IPS DF 6.9 (cell line): Measurements from ENCODE around the gene PEX5L.
"Not testable (repeated sequence)": the region's sequence is repeated elsewhere in the genome, so short reads cannot be mapped to it uniquely, and the experiment has no call there.

Experiments used
- DNase-seq: peaks from one replicate; pipeline ENCODE4 v3.0.0-alpha.2; 2013; ENCODE audit warnings: low read depth, low spot score
- H3K27ac ChIP-seq: one replicate; pipeline ENCODE4 v1.5.1; 2013; ENCODE audit warnings: low read length, control low read depth
- H3K27me3 ChIP-seq: 2 replicates; pipeline ENCODE4 v1.6.1; 2013; ENCODE audit warnings: mild to moderate bottlenecking, low read length; ENCODE audit not compliant: control insufficient read depth, insufficient read depth
- H3K36me3 ChIP-seq: 2 replicates; pipeline ENCODE4 v1.6.1; 2013; ENCODE audit warnings: low read length; ENCODE audit not compliant: control insufficient read depth, insufficient read depth
- H3K4me1 ChIP-seq: 2 replicates; pipeline ENCODE4 v1.6.1; 2013; ENCODE audit warnings: low read length; ENCODE audit not compliant: control insufficient read depth, insufficient read depth
- H3K4me3 ChIP-seq: 2 replicates; pipeline ENCODE4 v1.5.1; 2013; ENCODE audit warnings: mild to moderate bottlenecking, low read length
- H3K9me3 ChIP-seq: 2 replicates; pipeline ENCODE4 v1.6.1; 2013; ENCODE audit warnings: low read length, inconsistent platforms; ENCODE audit not compliant: control insufficient read depth, insufficient read depth
- WGBS: extraction: QIAGEN DNeasy Blood & Tissue Kit; methylation state at CpG from one replicate; pipeline ENCODE4 v1.1.7; 2013; ENCODE audit warnings: mixed read lengths, missing lambda C conversion rate; ENCODE audit not compliant: insufficient read length, insufficient coverage; 5-methylcytosine and 5-hydroxymethylcytosine counted together

The PEX5L gene

GRCh38 chr3:180062771-180063170 lies 26.0 kb upstream of the PEX5L start:
- WGBS, result no CpG with 5 or more reads among the region's 1 CpG
- no peaks in the 10 kb centered on the region for H3K27me3 ChIP-seq
- H3K4me1 ChIP-seq, result no peaks in the 10 kb centered on the region
- no peak for DNase-seq
- no peak overlapping the region for H3K4me3 ChIP-seq
- H3K9me3 ChIP-seq, result no peaks in the 10 kb centered on the region
- no peaks in the 10 kb centered on the region for H3K36me3 ChIP-seq
- H3K27ac ChIP-seq, result no peak overlapping the region

- H3K27me3 ChIP-seq, result no peaks in the 10 kb centered on the region
- DNase-seq, result no peak
- no peaks in the 10 kb centered on the region for H3K4me1 ChIP-seq
- no peaks in the 10 kb centered on the region for H3K36me3 ChIP-seq
- H3K9me3 ChIP-seq, result no peaks in the 10 kb centered on the region
- H3K4me3 ChIP-seq, result no peak overlapping the region
- no peak overlapping the region for H3K27ac ChIP-seq
Observed at GRCh38 chr3:180059356-180059755, 22.6 kb upstream of the PEX5L start.

GRCh38 chr3:180058238-180058637 lies 21.5 kb upstream of the PEX5L start:
- no peak overlapping the region for H3K4me3 ChIP-seq

GRCh38 chr3:180055656-180056055 lies 18.9 kb upstream of the PEX5L start:
- no CpG with 5 or more reads among the region's 3 CpGs for WGBS
- not testable (repeated sequence) for DNase-seq, H3K36me3 ChIP-seq, H3K4me3 ChIP-seq, H3K27me3 ChIP-seq, H3K27ac ChIP-seq, H3K4me1 ChIP-seq, H3K9me3 ChIP-seq

More at GRCh38 chr3:180058238-180058637, 21.5 kb upstream of the PEX5L start:
- no peak for DNase-seq
- H3K36me3 ChIP-seq, result no peaks in the 10 kb centered on the region
- no peak overlapping the region for H3K27ac ChIP-seq
- H3K27me3 ChIP-seq, result no peaks in the 10 kb centered on the region
- H3K9me3 ChIP-seq, result no peaks in the 10 kb centered on the region
- no peaks in the 10 kb centered on the region for H3K4me1 ChIP-seq

- H3K9me3 ChIP-seq, result no peaks in the 10 kb centered on the region
- no CpG with 5 or more reads among the region's 9 CpGs for WGBS
- H3K27me3 ChIP-seq, result no peaks in the 10 kb centered on the region
- H3K4me1 ChIP-seq, result no peaks in the 10 kb centered on the region
- no peak overlapping the region for H3K4me3 ChIP-seq
- no peak for DNase-seq
- no peaks in the 10 kb centered on the region for H3K36me3 ChIP-seq
- H3K27ac ChIP-seq, result no peak overlapping the region
Observed at GRCh38 chr3:180049391-180049790, 12.7 kb upstream of the PEX5L start.

- no peak for DNase-seq
- Histone ChIP-seq H3K4me1 (no peaks in the 10 kb centered on the region), H3K36me3 (no peaks in the 10 kb centered on the region), H3K27me3 (no peaks in the 10 kb centered on the region), H3K4me3 (no peak overlapping the region), H3K27ac (no peak overlapping the region), H3K9me3 (no peaks in the 10 kb centered on the region)
- WGBS, result no CpG with 5 or more reads among the region's 1 CpG
Observed at GRCh38 chr3:180048840-180049239, 12.1 kb upstream of the PEX5L start.

- no peaks in the 10 kb centered on the region for H3K4me1 ChIP-seq
Observed at GRCh38 chr3:180048103-180048502, 11.4 kb upstream of the PEX5L start.

GRCh38 chr3:180040966-180041365 lies 4.2 kb upstream of the PEX5L start:
- Histone ChIP-seq H3K9me3 (no peaks in the 10 kb centered on the region), H3K27me3 (0 out of 2 replicates have a peak, but pooled peaks cover 2% of the 10 kb centered on the region), H3K4me3 (no peak overlapping the region), H3K4me1 (no peaks in the 10 kb centered on the region; the same call in 1 of the 2 replicates), H3K36me3 (no peaks in the 10 kb centered on the region), H3K27ac (no peak overlapping the region)
- DNase-seq, result no peak
- WGBS, result no CpG with 5 or more reads among the region's 4 CpGs

More at GRCh38 chr3:180048103-180048502, 11.4 kb upstream of the PEX5L start:
- no CpG with 5 or more reads among the region's 1 CpG for WGBS
- no peaks in the 10 kb centered on the region for H3K9me3 ChIP-seq
- no peak overlapping the region for H3K4me3 ChIP-seq
- H3K27ac ChIP-seq, result no peak overlapping the region
- no peaks in the 10 kb centered on the region for H3K36me3 ChIP-seq
- no peak for DNase-seq
- no peaks in the 10 kb centered on the region for H3K27me3 ChIP-seq

- Histone ChIP-seq H3K4me3 (peak overlapping the region; percentile 85; the same call in 1 of the 2 replicates), H3K9me3 (no peaks in the 10 kb centered on the region), H3K4me1 (no peaks in the 10 kb centered on the region; the same call in 1 of the 2 replicates), H3K27me3 (0 out of 2 replicates have a peak, but pooled peaks cover 2% of the 10 kb centered on the region), H3K27ac (no peak overlapping the region), H3K36me3 (no peaks in the 10 kb centered on the region)
- no peak for DNase-seq
- no CpG with 5 or more reads among the region's 16 CpGs for WGBS
Observed at GRCh38 chr3:180036092-180036670, 556 bp downstream of the PEX5L start.

- no peak overlapping the region for H3K4me3 ChIP-seq
- no peaks in the 10 kb centered on the region for H3K36me3 ChIP-seq
- no peaks in the 10 kb centered on the region for H3K9me3 ChIP-seq
- no peak for DNase-seq
- WGBS, result no CpG with 5 or more reads among the region's 2 CpGs
- no peaks in the 10 kb centered on the region for H3K4me1 ChIP-seq
- no peak overlapping the region for H3K27ac ChIP-seq
- no peaks in the 10 kb centered on the region for H3K27me3 ChIP-seq
Observed at GRCh38 chr3:180026997-180027396, 9.7 kb downstream of the PEX5L start.

GRCh38 chr3:180018543-180018942 lies 18.2 kb downstream of the PEX5L start:
- Histone ChIP-seq H3K4me1 (no peaks in the 10 kb centered on the region), H3K4me3 (no peak overlapping the region), H3K27me3 (no peaks in the 10 kb centered on the region), H3K36me3 (no peaks in the 10 kb centered on the region), H3K9me3 (no peaks in the 10 kb centered on the region), H3K27ac (no peak overlapping the region)
- WGBS, result no CpG with 5 or more reads among the region's 5 CpGs
- DNase-seq, result no peak
